ENCODE measurements around the gene PTPRG. TPM values are rescaled to one million over a fixed set of nuclear protein-coding genes. Genes with fewer than 3 reads are reported as not detected.

PTPRG gene
- total and polyA plus RNA-seq, 2 of the 13 experiments (the other 11 are each of a cell fraction or from before 2014, with no cell fraction given): 8.0 to 25.3 TPM

GRCh38 chr3:61560517-61561373 is 626 bp upstream of the PTPRG start (continued):
- TF ChIP-seq AHDC1 (CRISPR knock-in tag; IDR thresholded peaks at IDR 0.05; ENCODE audit: borderline replicate concordance): 0 out of 2 replicates have a peak, but pooled peaks have one; percentile 22
- 0 out of 2 replicates have a peak, but pooled peaks have one; percentile 51 for TF ChIP-seq RORA (CRISPR knock-in tag; IDR thresholded peaks at IDR 0.05)

- intact Hi-C loops (cut with micrococcal nuclease; ENCODE audit: unreplicated experiment): loop anchor here (5.0 to 10.0 kb wide), 3 partner anchors 65 to 623 kb away; no protein-coding TSS in a partner anchor
- FAIRE-seq: no peak
- Histone ChIP-seq H3K27me3 (ENCODE audit: control insufficient read depth in 1 of 2, insufficient read depth in 2 of 2, low read length in 2 of 2) (peaks cover 0 to 2% of the 10 kb centered on the region in 2 experiments; a peak in 1 of 5 replicates), H3K4me1 (ENCODE audit: insufficient read depth, low read length) (peaks cover 50% of the 10 kb centered on the region), H3K9ac (ENCODE audit: insufficient read depth, low read depth, low read length) (peak overlapping the region; percentile 98), H3K27ac (ENCODE audit: extremely low read length, insufficient read depth, low read length) (peak overlapping the region; percentile 100), H2AFZ (ENCODE audit: low read length) (no peak overlapping the region), H3K36me3 (replicated peaks in 1 of 2; ENCODE audit: control insufficient read depth in 1 of 2, insufficient read depth in 2 of 2, low read length in 2 of 2) (no peaks in the 10 kb centered on the region), H3K9me3 (ENCODE audit: low read length) (no peaks in the 10 kb centered on the region), H3K4me3 (replicated peaks in 1 of 3; ENCODE audit: insufficient read depth in 1 of 3, low read depth in 2 of 3, low read length in 3 of 3) (peak overlapping the region; percentile 86 to 98 (median 86)), H3K4me2 (ENCODE audit: low read depth, low read length) (peak overlapping the region; percentile 92), H4K20me1 (ENCODE audit: insufficient read depth, low read length) (peaks cover 4% of the 10 kb centered on the region), H3K79me2 (ENCODE audit: insufficient read depth, low read length) (peaks cover 48% of the 10 kb centered on the region)
- WGBS (ENCODE audit: low lambda C conversion rate): 1% methylated on average over 35 of the region's 65 CpGs
- BruUV-seq (replicated peaks): no TSS peak
- 0 out of 3 replicates have a peak, but pooled peaks have one; percentile 4 for ATAC-seq
- CTCF ChIA-PET (ENCODE audit: low intra/inter-chr PET ratio, low total read pairs): no interaction called here
- no peak for DNase-seq (ENCODE audit: low spot score)
- in situ Hi-C loops (cut with HindIII; ENCODE audit: extremely low pct_ligation_motif_present, low pct_unique_long_range_greater_than_20kb): loop anchor here (25.0 kb wide), 1 partner anchor 625 kb away; no protein-coding TSS in a partner anchor
- POLR2A ChIA-PET: interaction anchor here (0.6 to 2.1 kb wide), 11 partner anchors 8 to 626 kb away, joined by 3 to 13 read pairs (median 4); no protein-coding TSS in a partner anchor
- TF ChIP-seq NR0B2 (CRISPR knock-in tag; IDR thresholded peaks at IDR 0.05): no peak
- TF ChIP-seq MXD1 (CRISPR knock-in tag; IDR thresholded peaks at IDR 0.05): peak; percentile 37; the same call in 1 of the 2 replicates
- no peak for TF ChIP-seq THAP7 (CRISPR knock-in tag; IDR thresholded peaks at IDR 0.05)
- TF ChIP-seq ZNF230 (CRISPR knock-in tag; IDR thresholded peaks at IDR 0.05): no peak
- TF ChIP-seq WIZ (CRISPR knock-in tag; IDR thresholded peaks at IDR 0.05): no peak
- no peak for TF ChIP-seq ZFP62 (CRISPR knock-in tag; IDR thresholded peaks at IDR 0.05)
- TF ChIP-seq ZNF83 (CRISPR knock-in tag; IDR thresholded peaks at IDR 0.05; ENCODE audit: borderline replicate concordance): no peak
- no peak for TF ChIP-seq TRIM24 (CRISPR knock-in tag; IDR thresholded peaks at IDR 0.05)
- no peak for TF ChIP-seq NAIF1 (CRISPR knock-in tag; IDR thresholded peaks at IDR 0.05; ENCODE audit: borderline replicate concordance)
These were observed 810 bp downstream of the PTPRG start for GRCh38 chr3:61562042-61562720.

Data from HepG2 (cell line).